HL-60 (cell line): ENCODE measurements around the gene GNG4.

Experiments
- CTCF ChIP-seq: IDR thresholded peaks from one replicate; pipeline ENCODE4 v1.5.1; 2011; ENCODE audit warnings: low read length, control low read depth, inconsistent platforms; ENCODE audit not compliant: insufficient read depth
- GABPA ChIP-seq: IDR thresholded peaks from 2 replicates; pipeline ENCODE4 v1.6.1; 2012; ENCODE audit warnings: low read depth
- POLR2AphosphoS5 ChIP-seq: IDR thresholded peaks from 2 replicates; pipeline ENCODE4 v1.6.1; 2012; ENCODE audit warnings: low read depth

- no peak; the same call in none of the 2 replicates for TF ChIP-seq POLR2AphosphoS5
- TF ChIP-seq CTCF: no peak
- TF ChIP-seq GABPA: no peak
These were observed 9.7 kb upstream of the GNG4 start for GRCh38 chr1:235659186-235659771.
